ENCODE data around the gene YTHDF2. TPM values are rescaled to one million over a fixed set of nuclear protein-coding genes. Genes with fewer than 3 reads are reported as not detected.

YTHDF2 gene
- total and polyA plus RNA-seq, 7 donors: 27.0 to 47.0 (median 40.5) TPM

DNA sequence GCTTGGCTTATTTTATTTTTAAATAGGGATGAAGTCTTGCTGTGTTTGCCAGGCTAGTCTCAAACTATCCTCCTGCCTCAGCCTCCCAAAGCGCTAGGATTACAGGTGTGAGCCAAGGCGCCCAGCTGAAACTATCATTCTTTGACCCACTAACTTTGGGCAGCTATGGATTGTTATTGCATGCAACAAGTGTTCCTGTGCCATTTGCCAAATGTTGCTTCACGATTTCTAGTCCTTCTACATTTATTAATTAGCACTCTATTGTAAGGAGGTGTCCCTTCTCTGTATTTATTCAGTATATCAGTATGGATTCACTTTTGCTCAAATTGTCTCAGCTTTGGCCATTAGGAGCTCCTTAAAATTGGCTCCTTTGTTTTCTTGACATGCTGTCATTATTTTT is 36.4 kb downstream of the YTHDF2 start:
- Histone ChIP-seq H3K9me3 (no peaks in the 10 kb centered on the region), H3K36me3 (peaks cover 0 to 39% (median 6%) of the 10 kb centered on the region in 4 donors), H3K4me3 (no peak overlapping the region), H3K27ac (no peak overlapping the region), H3K27me3 (no peaks in the 10 kb centered on the region), H3K4me1 (peaks cover 0 to 17% (median 12%) of the 10 kb centered on the region in 4 donors)
- 87 to 95% methylated on average over 3 of the region's 3 CpGs for WGBS, 2 donors
- no peak for TF ChIP-seq POLR2AphosphoS5 (IDR thresholded peaks at IDR 0.05)
- TF ChIP-seq POLR2A (IDR thresholded peaks at IDR 0.05): no peak
- no peak for TF ChIP-seq EP300 (IDR thresholded peaks at IDR 0.05)
- TF ChIP-seq, protein P1, sequence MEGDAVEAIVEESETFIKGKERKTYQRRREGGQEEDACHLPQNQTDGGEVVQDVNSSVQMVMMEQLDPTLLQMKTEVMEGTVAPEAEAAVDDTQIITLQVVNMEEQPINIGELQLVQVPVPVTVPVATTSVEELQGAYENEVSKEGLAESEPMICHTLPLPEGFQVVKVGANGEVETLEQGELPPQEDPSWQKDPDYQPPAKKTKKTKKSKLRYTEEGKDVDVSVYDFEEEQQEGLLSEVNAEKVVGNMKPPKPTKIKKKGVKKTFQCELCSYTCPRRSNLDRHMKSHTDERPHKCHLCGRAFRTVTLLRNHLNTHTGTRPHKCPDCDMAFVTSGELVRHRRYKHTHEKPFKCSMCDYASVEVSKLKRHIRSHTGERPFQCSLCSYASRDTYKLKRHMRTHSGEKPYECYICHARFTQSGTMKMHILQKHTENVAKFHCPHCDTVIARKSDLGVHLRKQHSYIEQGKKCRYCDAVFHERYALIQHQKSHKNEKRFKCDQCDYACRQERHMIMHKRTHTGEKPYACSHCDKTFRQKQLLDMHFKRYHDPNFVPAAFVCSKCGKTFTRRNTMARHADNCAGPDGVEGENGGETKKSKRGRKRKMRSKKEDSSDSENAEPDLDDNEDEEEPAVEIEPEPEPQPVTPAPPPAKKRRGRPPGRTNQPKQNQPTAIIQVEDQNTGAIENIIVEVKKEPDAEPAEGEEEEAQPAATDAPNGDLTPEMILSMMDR (IDR thresholded peaks at IDR 0.05): no peak
- peak; percentile 11 for DNase-seq
- intact Hi-C loops (cut with DNase I): no loop called here

DNA sequence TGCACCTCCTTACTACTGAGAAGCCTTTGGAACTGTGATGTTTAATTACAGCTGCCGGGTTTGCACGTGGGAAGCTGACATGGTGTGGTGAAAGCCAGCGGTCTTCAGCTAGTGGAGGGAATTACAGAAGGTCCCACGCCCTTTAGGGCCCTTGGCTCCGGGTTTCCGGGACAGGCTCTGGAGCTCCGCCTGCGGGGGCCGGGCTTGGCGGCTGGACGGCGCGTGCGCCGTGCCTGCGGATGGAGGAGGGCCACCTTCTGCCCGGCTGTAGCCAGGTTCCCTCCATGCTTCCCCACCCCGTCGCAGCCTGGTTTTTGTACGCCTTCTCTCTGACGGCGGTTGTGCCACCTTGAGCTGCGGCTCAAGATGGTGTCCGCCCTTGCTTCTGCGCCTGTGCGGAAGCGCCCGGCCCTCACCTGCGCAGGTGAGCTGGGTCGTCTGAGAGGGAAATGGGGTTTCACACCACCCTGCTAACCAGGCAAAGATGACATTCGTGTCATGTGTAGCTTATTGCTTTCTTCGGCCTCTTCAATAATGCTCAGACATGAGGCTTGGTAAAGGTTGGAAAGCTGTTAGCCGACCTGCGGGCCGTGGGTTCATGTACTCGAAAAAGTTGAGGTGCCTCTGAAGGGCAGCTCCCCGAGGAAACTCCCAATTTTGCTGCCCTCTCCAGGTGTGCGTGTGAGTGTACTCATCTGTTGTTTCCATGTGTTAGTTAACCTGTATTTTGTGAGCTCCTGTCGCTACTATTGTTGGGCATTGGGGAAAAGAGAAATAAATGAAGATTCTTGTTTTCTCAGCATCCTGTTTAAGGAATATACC is 38.6 kb downstream of the YTHDF2 start:
- peaks cover 0 to 20% (median 0%) of the 10 kb centered on the region in 4 donors for H3K36me3 ChIP-seq
- no peaks in the 10 kb centered on the region for H3K27me3 ChIP-seq
- H3K27ac ChIP-seq: peak overlapping the region in 3 of 4 donors; percentile 30 to 40 (median 39)
- WGBS, 2 donors: 5 to 15% methylated on average over 39 of the region's 39 CpGs
- TF ChIP-seq POLR2AphosphoS5 (IDR thresholded peaks at IDR 0.05): peak in 2 of 4 donors; percentile 39 to 46
- TF ChIP-seq EP300 (IDR thresholded peaks at IDR 0.05): no peak
- TF ChIP-seq, protein P1 (IDR thresholded peaks at IDR 0.05): no peak
- peak in 1 of 2 donors; percentile 22 for TF ChIP-seq POLR2A (IDR thresholded peaks at IDR 0.05)
- peak; percentile 83 for DNase-seq
- peaks cover 0 to 17% (median 12%) of the 10 kb centered on the region in 4 donors for H3K4me1 ChIP-seq
- peak overlapping the region in 3 of 4 donors; percentile 40 to 48 (median 46) for H3K4me3 ChIP-seq
- no peaks in the 10 kb centered on the region for H3K9me3 ChIP-seq
- intact Hi-C loops (cut with DNase I): no loop called here

DNA sequence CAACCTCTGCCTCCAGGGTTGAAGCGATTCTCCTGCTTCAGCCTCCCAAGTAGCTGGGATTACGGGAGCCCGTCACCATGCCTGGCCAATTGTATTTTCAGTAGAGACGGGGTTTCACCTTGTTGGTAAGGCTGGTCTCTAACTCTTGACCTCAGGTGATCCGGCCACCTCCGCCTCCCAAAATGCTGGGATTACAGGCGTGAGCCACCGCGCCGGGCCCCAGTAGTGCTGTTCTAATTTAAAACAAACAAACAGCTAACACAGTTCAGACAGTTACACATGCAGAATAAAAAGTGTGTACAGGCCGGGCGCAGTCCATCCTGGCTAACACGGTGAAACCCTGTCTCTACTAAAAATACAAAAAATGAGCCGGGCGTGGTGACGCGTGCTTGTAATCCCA is 39.6 kb downstream of the YTHDF2 start:
- no peak for TF ChIP-seq EP300 (IDR thresholded peaks at IDR 0.05)
- TF ChIP-seq, protein P1 (IDR thresholded peaks at IDR 0.05): no peak
- TF ChIP-seq POLR2A (IDR thresholded peaks at IDR 0.05): no peak
- TF ChIP-seq POLR2AphosphoS5 (IDR thresholded peaks at IDR 0.05): no peak
- WGBS, 2 donors: 95 to 98% methylated on average over 17 of the region's 17 CpGs

DNA sequence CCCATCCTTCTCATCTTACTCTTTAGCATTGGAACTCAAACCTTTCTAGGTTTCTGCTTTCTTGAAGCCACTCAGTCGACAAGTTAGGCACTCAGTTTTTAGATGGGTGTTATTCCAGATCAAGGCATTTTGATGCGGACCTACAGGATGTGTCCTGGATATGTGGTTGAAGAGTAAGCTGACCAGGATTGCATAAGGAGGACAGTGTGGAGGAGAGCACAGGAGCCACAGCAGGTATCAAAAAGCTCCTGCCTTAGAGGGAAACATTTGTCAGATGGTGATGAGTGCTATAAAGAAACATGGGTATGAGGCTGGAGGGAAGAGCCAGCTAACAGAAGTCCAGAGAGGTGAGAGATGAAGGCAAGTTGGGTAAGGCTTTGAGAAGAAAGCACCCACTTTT is 41.3 kb downstream of the YTHDF2 start:
- intact Hi-C loops (cut with DNase I): no loop called here
- WGBS, 2 donors: 87 to 92% methylated on average over 2 of the region's 2 CpGs
- H3K4me3 ChIP-seq: no peak overlapping the region
- no peak for DNase-seq
- no peak overlapping the region for H3K27ac ChIP-seq
- H3K9me3 ChIP-seq: no peaks in the 10 kb centered on the region
- peaks cover 0 to 17% (median 12%) of the 10 kb centered on the region in 4 donors for H3K4me1 ChIP-seq
- no peaks in the 10 kb centered on the region for H3K27me3 ChIP-seq
- H3K36me3 ChIP-seq: peaks cover 0 to 4% (median 0%) of the 10 kb centered on the region in 4 donors
- TF ChIP-seq EP300 (IDR thresholded peaks at IDR 0.05) (no peak), POLR2AphosphoS5 (IDR thresholded peaks at IDR 0.05) (no peak), POLR2A (IDR thresholded peaks at IDR 0.05) (no peak)
- TF ChIP-seq, protein P1 (IDR thresholded peaks at IDR 0.05): no peak

More for the DNA sequence above, 39.6 kb downstream of the YTHDF2 start:
- no peaks in the 10 kb centered on the region for H3K27me3 ChIP-seq
- H3K36me3 ChIP-seq: peaks cover 0 to 13% (median 0%) of the 10 kb centered on the region in 4 donors
- H3K27ac ChIP-seq: no peak overlapping the region
- no peaks in the 10 kb centered on the region for H3K9me3 ChIP-seq
- intact Hi-C loops (cut with DNase I): no loop called here
- no peak overlapping the region for H3K4me3 ChIP-seq
- DNase-seq: no peak
- H3K4me1 ChIP-seq: peaks cover 0 to 17% (median 12%) of the 10 kb centered on the region in 4 donors

Data from sigmoid colon (tissue), 7 donors.